ENCODE data around the gene CTSL.

CTSL gene

DNA sequence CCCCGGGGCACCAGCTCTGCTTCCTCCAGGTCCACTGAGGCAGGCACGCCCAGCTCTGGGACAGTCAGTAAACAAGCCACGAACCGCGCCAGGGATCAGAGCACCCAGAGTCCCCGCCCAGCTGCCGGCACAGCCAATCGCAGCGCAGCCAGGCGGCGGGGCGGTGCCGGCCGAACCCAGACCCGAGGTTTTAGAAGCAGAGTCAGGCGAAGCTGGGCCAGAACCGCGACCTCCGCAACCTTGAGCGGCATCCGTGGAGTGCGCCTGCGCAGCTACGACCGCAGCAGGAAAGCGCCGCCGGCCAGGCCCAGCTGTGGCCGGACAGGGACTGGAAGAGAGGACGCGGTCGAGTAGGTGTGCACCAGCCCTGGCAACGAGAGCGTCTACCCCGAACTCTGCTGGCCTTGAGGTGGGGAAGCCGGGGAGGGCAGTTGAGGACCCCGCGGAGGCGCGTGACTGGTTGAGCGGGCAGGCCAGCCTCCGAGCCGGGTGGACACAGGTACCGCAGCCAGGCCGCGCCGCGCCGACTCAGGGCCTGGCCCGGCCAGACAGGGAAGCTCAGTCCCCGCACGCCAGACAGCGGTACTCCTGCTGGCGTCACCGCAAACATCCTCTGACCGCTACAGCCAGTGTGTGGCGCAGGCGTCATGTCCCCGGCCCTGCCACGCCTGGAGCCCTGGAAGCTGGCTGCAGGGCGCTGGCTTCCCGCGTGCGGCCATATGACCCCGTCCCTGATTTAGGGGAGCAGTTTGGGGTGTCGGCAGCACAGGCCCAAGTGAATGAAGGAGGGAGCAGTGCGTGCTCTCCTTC, at the start of gene CTSL:
TSS of gene CTSL (plus strand) at position 220 of the 810 bp plus-strand sequence. CDS start 1,485 bp downstream, outside the sequence.
- peak; percentile 22 for FAIRE-seq
- peak; percentile 77 for DNase-seq (ENCODE audit: low spot score)

DNA sequence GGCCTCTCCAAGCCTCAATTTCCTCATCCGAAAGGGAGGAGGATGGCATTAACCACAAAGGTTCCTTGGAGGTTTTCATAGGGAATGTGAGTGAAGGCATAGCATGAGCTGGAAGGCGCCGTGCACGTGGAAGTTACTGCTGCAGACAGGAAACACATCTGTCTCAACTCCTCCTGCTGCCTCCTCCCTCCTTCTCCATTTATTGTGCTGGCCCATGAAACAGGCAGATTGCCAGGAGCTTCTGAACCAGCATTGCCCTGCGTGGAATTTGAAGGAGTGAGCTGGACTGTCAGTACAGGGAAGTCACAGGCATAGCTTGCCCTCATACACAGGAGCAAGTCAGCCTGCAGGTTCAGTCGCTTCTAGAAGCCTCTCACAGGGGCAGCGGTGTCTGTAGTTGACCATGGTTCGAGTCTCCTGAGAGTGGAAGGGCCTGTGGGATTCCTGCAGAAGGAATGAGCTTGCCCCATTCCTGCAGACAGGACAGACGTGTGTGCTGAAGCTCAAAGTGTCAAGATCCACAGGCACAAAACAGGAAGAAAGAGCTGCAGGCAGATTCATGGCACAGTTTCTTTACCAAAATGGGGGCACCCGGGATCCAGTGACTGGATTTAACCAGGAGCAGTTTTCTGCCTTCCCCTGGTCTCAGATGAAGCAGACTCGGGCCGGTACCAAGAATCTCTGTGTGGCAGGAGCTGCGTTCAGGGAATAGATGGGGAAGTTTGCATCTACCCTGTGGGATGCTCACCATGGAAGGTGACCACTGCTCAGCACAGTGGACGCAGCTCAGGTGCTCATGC, 48.7 kb upstream of the CTSL start:
- FAIRE-seq, result no peak

DNA sequence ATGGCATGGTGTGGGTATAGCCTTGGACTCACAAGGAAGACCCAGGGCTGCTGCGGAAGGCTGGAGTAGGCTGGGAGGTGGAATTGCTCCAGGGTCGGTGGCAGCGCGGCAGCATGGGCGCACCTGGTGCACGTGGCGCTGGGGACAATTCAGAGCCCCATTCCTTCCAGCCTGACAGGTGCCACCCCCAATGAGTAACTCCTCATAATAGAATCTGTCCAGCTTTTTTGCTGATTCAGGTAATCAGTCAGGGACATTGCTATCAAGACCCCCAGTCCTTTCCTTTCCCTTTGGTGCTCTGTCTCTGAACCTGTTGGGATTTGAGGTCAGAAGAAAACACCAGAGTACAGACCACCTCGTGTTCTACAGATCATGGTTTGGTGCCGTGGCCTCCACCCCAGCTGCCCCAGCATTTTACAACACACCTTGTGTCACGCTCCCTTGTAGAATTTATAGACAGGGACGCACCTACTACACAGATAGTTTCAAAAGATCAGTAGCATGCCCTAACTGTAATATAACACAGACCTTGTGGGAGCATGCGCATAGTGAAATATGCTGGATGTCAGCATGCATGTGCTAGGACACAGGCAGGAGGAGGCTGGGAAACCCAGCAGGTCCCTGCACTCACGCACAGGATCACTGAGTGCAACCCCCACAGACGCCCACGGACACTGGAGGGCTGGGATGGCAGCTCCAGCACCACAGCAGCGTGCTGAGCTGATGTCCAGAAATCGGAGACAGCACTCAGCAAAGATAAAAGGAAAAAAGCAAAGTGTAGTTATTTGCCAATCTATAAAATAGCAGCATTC, 47.9 kb upstream of the CTSL start:
- FAIRE-seq (no peak), DNase-seq (ENCODE audit: low spot score) (no peak)

More for the DNA sequence above, 48.7 kb upstream of the CTSL start:
- DNase-seq (ENCODE audit: low spot score), result no peak

DNA sequence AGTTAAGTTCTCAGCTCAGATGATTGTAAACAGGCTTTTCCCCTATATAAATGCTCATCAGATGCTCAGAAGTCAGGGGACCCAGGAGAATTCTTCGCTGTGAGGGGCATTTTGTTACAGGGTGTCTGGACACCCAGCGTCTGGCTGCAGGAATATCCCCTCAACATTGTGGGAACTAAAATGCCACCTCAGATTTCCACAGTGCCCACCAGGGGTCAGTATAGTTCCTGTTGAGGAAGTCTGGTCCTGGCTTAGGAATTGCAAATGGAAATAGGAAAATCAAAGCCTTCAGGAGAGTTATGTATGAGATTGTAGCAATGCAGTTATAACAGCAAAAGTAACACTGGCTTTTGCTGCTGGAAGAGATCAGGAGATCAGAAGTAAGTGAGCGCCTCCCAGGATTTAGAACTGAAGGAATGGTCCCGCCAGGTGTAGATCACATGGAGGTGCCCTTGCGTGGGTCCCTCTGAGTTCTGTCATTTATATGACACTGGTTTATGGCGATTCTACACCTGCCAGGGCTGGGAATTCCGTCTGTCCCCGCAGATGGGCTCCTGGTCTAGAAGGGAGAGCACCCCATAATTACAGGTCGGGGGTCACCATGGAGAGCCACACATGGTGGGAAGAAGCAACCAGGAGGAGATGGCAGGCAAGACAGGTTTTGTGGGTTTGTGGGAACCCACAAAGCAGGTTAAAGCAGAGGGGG, 47.1 kb upstream of the CTSL start:
- DNase-seq (ENCODE audit: low spot score) (peak; percentile 48), FAIRE-seq (no peak)

DNA sequence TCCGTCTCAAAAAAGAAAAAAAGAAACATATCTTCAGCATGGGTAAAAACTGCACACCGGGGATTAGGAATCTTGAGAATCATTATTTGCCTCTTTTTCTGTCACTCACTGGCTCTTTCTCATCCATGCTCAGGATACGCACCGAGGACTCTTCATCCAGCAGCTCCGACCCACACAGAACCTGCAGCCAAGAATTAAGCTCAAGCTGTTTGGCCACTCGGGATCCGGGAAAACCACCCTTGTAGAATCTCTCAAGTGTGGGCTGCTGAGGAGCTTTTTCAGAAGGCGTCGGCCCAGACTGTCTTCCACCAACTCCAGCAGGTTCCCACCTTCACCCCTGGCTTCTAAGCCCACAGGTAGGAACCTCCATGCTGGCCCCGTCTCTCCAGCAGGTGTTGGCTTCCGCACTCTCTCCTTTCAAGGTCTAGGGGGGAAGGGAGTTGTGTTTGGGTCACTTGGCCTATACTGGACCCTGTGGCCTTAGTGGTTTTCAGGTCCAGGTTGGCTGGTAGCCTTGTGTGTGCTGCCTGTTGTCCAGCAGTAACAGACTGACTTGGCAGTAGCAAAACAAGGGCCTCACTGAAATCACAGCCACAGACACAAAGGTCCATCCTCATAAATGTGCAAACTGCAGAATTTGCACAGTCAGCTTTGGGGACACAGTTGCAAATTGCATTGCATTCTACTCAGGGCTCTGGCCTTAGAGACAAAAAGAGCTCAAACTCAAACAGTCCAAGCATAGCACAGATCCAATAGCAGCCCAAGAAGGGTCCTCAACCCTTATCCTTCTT, 44.5 kb upstream of the CTSL start:
- FAIRE-seq, result no peak
- DNase-seq (ENCODE audit: low spot score), result no peak

DNA sequence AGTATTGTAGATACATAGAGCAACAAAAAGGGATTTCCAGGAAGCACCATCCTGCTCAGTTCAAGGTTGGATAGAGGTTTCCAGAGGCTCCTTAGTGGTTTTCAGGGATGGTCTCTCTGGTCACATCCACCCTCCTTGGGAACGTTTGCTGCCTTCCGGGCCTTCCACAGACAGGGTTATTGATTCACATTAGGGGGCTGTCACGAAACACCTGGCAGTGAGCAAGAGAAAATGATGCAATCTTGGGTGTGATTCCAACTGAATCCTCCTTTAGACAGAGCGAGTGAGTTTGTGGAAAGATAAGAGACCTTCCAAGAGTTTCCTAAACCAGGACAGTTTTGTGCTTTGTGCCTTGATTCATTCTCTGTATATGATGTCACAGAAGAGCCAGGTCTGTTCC, 43.8 kb upstream of the CTSL start:
- FAIRE-seq, result no peak
- no peak for DNase-seq (ENCODE audit: low spot score)

DNA sequence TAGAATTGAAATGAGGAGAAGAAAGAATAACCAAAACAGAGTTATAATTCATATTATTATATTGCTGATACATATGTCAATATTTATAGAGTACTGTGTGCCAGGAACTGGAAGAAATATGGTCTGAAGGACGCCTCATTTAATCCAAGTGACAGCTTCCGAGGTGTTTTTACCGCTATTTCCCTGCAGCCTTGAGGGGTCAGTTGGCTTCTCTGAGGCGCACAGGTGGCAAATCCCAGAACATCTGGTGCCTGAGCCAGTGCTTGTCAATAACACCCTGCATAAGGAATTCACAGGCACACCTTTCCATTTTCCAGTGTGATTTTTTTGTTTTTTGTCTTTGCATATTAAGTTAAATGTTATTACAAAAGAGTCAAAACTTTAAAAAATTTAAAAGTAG, 43.3 kb upstream of the CTSL start:
- FAIRE-seq (no peak), DNase-seq (ENCODE audit: low spot score) (no peak)

DNA sequence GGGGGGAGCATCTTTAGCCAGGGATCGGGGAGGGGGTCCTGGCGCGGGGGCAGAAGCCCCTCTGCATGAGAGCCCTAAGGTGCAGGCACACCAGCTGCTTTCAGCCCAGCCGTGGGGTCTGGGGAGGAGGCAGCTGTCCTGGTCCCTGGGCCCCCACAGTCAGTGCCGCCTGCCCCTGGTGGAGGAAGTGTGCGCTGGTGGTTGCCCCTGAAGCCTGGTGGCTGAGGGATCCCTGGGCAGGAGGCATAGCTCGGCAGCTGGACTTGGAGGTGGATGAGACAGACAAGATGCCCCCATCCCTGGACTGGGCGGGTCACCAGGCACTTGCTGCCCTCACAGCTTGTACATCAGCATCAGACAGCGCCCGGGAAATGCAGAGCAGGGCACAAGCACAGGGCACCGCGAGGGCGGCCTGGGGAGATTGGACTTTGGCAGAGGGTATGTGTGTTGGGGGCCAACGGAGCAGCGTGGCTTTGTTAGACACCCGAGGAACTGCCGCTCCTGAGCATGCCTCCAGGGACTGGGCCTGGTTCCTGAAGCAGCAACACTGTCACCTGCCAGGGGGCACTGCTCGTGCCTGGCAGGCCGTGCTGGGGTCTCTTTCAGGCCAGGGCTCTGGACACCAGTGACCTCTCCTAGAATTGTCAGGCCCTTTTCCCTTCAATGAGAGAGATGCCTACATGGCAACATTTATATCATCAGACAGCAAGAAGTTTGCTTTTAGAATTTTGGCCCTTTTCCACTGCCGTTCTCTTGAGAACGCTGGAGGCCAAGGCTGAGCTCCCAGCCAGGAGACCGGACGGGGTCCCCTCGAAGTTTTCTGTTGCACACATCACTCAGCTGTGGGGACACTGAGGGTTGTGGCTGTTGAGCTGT, 41.9 kb upstream of the CTSL start:
- DNase-seq (ENCODE audit: low spot score), result no peak
- FAIRE-seq, result no peak

DNA sequence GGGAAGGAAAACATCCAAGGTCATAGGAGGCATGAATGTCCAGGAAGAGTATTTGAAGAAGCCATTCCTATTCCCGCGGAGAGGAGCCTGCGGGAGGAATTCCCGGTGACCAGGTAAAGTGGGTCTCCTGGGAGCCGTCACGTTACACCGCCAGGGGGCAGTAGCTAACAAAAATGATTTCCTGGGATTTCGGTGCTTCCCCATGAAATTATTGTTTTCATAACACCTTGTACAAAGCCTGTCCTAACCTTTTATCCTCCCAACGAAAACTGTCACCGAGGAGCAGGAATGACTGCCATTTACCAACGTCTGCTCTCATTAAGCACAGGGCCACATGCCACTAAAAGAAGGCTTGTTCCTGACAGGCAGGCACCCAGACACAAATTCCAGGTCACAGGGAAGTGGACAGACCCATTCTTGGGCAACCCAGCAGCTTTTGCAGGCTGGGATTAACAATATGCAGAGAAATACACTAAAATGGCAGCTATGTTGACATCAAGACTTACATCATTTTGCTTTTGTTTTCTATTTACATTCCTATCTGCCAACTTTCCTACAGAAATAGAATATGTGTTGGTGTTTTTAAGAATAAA, 41.2 kb upstream of the CTSL start:
- FAIRE-seq, result no peak

DNA sequence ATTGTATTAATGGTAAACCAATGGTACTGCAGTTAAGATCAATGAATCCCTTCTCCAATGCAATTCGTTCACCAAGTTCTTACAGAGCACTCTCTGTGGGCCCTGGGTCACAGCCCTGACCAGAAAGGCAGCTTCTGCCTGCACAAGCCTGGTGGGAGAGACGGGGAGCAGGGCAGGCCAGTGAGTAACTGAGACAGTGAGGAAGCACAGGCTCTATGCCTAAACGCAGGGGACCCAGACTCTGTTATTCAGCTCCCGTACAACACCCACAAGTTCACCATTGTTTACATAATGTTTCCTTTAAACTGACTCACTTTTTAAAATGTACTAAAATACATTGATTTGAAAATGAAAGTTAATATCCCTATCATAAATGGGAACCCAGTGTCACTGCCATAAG, 40.5 kb upstream of the CTSL start:
- FAIRE-seq (no peak), DNase-seq (ENCODE audit: low spot score) (no peak)

More for the DNA sequence above, 41.2 kb upstream of the CTSL start:
- no peak for DNase-seq (ENCODE audit: low spot score)

DNA sequence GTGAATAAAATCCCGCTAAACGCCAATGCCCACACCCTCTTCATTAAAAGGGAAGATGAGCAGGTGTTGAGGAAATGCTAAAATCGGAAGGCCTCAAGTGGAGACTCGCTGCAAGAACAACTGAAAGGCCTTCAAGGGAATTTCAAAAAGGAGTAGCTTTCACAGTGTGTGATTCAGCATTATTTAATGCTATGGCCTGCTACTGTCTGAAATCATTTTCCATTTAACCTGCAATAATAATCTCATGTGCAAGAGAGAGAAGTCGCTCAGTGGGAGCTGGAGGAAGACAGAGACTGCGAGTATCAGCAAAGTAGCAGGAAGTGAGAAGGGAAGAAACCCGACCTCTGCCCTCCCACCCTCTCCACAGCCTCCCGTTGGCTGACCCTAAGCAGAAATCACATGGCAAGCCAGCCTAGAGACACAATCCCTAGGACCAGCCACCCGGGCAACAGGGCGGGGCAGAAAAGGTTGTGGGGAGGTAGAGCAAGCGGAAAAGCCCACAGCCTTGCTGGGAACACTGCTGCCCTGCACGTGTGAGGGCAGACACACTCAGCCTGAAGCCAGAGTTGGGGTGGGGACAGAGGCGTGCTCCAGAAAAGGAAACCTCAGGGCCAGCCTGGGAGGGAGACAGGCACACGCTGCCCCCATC, 39.9 kb upstream of the CTSL start:
- FAIRE-seq (no peak), DNase-seq (ENCODE audit: low spot score) (no peak)

DNA sequence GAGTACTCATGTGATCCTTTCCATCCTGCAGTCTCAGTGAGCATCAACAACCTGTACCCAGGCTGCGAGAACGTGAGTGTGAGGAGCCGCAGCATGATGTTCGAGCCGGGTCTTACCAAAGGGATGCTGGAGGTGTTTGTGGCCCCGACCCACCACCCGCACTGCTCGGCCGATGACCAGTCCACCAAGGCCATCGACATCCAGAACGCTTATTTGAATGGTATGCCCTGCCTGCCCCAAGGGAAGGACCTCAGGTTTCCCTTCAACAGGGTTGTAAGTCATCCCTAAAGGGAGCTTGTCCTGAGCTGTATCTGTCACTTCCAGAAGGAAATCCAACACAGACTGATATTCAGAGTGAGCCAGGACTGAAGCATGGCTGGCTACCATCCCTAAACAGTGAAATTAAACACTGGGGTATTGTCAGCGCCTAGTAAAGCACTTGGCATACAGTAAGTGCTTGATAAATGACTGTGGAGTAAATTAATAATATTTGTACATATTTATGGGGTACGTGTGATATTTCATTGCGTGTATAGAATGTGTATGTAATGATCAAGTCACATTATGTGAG, 39.3 kb upstream of the CTSL start:
- FAIRE-seq (no peak), DNase-seq (ENCODE audit: low spot score) (no peak)

DNA sequence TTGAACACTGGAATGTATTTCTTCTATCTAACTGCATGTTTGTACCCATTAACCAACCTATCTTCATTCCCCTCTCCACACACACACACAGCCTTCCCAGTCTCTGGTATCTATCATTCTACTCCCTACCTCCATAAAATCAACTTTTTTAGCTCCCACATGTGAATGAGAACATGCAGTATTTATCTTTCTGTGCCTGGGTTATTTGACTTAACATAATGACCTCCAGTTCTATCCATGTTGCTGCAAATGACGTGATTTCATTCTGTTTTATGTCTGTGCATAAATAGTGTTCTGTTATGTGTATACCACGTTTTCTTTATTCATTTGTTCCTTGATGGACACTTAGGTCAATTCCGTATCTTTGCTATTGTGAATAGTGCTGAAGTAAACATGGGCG, 38.7 kb upstream of the CTSL start:
- DNase-seq (ENCODE audit: low spot score) (no peak), FAIRE-seq (no peak)

DNA sequence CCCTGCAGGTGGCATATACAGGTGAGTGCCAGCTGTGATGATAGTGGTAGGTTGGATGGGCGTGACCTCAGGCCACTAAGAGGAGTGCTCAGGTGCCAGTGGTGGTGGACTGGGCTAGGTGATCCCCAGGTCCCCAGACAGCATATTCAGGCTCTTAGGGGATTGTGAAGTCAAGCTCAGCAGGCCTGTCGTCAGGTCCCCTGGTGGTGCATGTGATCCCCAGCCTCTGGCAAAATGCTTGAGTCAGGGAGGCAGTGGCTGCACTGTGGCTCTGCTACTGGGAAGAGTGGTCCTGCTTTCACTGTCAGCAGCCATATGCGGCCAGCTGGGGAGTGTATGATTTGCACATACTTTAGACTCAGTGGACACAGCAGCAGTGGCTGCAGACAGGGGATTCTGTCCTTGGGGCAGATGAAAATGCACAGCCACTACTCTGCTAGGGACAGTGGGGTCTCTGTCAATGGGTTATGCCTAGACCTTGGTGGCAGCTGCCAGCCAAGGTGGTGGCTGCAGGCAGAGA, 31.6 kb upstream of the CTSL start:
- no peak for FAIRE-seq

DNA sequence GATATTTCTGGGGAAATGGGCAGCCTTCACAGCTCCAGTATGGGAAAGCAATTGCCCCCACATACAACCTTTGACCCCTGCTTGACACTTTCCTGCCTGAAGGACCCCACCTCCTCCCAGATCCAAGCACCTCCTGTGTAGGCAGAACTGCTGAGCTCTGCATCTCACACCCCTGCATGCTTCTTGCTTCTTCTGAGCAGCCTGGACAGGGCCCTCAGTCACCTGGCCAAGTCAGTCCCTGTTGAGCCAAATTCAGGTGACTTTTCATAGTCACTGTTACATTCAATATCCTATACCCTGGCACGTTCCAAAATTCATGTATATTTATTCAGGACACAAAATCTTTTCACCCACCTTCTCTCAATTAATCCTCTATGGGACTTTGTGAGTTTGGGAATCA, 30.4 kb upstream of the CTSL start:
- DNase-seq (ENCODE audit: low spot score), result no peak
- FAIRE-seq, result no peak

More for the DNA sequence above, 31.6 kb upstream of the CTSL start:
- DNase-seq (ENCODE audit: low spot score), result no peak

DNA sequence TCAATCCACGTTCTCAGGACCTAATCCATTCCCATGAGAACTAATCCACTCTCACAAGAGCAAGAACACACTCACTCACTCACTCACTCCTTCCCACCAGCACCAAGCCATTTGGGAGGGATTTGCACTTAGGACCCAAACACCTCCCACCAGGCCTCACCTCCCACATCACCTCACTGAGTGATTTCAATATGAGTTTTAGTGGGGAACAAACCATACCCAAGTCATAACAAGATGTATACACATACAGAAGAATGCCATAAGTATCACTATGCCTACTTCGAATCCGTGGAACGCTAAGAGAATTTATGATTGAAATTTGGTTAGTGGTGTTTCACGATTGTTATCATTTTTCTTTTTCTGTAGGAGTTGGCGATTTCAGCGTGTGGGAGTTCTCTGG, 29.3 kb upstream of the CTSL start:
- FAIRE-seq, result no peak
- no peak for DNase-seq (ENCODE audit: low spot score)

DNA sequence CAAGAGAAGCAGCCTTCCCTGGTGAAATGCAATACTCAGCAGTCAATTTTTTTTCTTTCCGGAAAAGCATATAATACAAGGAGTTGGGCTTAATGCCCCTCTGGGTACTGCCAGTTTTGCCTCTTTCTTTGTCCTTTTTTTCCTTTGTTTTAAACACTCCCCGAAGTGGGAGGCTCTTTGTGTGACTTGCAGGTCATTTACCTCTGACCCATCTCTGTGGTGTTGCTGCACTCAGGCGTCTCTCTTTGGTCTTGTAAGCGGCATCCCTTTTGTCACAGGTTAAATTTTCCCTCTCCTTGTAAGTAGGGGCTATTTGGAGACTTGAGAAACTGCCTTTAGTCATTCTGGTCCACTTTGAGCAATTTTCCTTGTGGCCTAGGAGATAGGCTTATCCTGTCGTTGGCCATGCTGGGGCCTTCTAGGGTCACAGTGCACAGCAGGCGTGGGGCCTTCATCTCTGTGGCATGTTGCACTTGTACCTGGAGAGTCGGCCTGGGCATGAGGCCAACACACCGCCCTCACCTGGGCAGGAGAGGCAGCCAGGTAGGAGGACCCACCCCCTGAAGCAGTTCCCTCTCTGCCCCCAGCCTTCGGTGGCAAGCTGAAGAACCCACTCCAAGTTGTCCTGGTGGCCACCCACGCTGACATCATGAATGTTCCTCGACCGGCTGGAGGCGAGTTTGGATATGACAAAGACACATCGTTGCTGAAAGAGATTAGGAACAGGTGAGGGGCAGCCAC, 27.7 kb upstream of the CTSL start:
- FAIRE-seq (no peak), DNase-seq (ENCODE audit: low spot score) (no peak)
